ENCODE data around the gene CSF3R.
"Not testable (repeated sequence)": the region's sequence is repeated elsewhere in the genome, so short reads cannot be mapped to it uniquely, and the experiment has no call there.

The CSF3R gene

DNA sequence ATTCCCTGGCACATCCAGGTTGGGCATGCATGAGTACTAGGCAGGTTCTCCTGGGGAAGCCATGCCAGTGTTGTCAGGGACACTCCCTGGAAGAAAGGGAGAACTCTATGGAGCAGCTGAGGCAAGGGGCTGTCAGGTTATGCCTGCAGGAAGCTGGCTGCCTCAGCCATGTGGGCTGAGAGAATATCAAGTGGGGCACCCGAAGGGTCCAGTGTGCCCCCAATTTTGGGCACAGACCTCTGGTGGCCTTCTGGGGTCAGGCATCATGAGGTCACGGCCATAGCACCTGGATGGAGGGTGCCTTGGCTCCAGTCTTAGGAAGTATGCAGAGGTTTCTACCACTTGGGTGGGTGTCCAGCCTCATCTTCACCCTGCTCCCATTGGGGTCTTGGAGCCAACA is 2.6 kb downstream of the CSF3R start:
- DNase-seq (ENCODE audit: low spot score): no peak
- TF ChIP-seq, protein P1, sequence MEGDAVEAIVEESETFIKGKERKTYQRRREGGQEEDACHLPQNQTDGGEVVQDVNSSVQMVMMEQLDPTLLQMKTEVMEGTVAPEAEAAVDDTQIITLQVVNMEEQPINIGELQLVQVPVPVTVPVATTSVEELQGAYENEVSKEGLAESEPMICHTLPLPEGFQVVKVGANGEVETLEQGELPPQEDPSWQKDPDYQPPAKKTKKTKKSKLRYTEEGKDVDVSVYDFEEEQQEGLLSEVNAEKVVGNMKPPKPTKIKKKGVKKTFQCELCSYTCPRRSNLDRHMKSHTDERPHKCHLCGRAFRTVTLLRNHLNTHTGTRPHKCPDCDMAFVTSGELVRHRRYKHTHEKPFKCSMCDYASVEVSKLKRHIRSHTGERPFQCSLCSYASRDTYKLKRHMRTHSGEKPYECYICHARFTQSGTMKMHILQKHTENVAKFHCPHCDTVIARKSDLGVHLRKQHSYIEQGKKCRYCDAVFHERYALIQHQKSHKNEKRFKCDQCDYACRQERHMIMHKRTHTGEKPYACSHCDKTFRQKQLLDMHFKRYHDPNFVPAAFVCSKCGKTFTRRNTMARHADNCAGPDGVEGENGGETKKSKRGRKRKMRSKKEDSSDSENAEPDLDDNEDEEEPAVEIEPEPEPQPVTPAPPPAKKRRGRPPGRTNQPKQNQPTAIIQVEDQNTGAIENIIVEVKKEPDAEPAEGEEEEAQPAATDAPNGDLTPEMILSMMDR (IDR thresholded peaks at IDR 0.05): no peak
- no peak overlapping the region for H3K27ac ChIP-seq
- no peak overlapping the region for H3K4me3 ChIP-seq

DNA sequence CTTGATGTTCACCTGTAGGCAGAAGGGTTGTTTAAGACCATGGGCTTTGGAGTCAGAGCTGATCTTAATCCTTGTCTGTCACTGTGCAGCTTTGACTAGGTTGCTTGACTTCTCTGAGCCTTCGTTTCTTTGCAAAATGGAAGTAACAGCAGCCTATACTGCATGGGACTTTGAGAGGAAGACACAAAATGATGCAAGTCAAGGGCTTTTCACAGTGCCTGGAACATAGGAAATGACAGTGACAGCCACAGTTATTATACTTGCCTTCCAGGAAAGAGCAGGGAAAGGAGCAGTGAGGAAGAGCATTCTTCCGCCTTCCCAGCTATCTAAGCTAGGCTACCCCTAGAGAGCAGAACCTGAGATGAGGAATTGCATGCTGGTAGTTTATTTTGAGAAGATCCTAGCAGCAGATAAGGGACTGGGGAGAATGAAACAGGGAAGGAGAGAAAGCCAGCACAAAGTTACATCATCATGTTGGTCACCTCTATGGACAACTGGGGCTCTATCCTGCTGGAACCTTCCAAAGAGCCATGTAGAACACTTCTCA is 3.1 kb downstream of the CSF3R start:
- Histone ChIP-seq H3K4me3 (no peak overlapping the region), H3K27ac (no peak overlapping the region)
- TF ChIP-seq, protein P1 (IDR thresholded peaks at IDR 0.05): no peak
- no peak for DNase-seq (ENCODE audit: low spot score)

DNA sequence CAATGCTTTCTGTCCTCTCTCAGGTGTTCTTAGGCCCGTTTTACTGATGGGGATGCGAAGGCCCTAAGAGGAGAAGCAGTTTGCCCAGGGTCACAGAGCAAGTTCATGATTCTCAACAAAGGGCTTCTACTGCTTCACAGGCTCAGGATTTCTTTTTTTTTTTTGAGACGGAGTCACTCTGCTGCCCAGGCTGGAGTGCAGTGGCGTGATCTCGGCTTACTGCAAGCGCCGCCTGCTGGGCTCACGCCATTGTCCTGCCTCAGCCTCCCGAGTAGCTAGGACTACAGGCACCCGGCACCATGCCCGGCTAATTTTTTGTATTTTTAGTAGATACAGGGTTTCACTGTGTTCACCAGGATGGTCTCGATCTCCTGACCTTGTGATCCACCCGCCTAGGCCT is 5.1 kb downstream of the CSF3R start:
- DNase-seq (ENCODE audit: low spot score); H3K4me3 ChIP-seq; H3K27ac ChIP-seq: not testable (repeated sequence)

DNA sequence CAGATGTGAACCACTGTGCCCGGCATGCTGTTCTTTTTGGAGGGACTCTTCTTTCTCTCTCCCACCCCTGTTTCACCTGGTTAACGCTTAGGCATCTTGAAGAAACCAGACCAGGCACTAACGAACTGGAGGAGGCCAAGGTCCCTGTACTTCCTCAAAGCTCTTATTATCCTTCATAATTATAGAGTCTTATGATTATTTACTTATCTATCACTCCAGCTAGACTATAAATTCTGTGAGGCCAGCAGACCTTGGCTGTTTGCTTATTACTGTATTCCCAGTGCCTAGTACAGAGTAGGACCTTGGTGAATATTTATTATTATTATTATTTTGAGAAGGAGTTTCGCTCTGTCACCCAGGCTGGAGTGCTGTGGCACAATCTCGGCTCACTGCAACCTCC is 5.8 kb downstream of the CSF3R start:
- no peak for DNase-seq (ENCODE audit: low spot score)
- Histone ChIP-seq H3K4me3 (no peak overlapping the region), H3K27ac (no peak overlapping the region)
- TF ChIP-seq, protein P1 (IDR thresholded peaks at IDR 0.05): no peak

DNA sequence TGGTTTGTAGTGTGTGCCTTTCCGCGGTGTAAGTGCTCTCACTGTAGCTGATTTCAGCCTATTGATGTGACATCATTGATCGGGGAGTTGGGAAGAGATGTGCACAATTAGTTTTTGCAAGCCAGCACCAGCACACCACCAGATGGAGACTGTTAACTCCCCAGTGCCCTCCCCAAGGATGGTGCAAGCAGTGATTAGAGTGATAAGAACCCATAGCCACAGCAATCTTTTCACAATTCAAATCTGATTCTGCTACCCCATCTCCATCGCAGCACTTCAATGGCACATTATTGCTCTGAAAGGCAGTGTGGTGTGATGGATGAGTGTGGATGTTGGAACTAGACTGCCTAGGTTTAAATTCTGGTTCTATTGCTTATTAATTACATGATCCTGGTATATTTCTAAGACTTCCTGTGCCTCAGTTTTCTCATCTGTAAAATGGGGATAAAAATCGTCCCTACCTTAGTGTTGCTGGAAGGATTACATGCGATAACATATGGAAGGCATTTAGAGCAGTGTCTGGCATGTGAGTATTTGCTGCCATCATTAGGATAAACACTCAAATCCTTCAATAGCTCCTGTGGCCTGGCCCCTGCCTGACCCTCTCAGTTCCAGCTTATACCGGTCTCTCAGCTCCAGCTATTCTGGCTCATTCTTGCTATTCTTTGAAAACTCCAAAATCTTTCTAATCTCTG is 6.7 kb downstream of the CSF3R start:
- Histone ChIP-seq H3K27ac (no peak overlapping the region), H3K4me3 (no peak overlapping the region)
- DNase-seq (ENCODE audit: low spot score): no peak
- TF ChIP-seq, protein P1 (IDR thresholded peaks at IDR 0.05): no peak

DNA sequence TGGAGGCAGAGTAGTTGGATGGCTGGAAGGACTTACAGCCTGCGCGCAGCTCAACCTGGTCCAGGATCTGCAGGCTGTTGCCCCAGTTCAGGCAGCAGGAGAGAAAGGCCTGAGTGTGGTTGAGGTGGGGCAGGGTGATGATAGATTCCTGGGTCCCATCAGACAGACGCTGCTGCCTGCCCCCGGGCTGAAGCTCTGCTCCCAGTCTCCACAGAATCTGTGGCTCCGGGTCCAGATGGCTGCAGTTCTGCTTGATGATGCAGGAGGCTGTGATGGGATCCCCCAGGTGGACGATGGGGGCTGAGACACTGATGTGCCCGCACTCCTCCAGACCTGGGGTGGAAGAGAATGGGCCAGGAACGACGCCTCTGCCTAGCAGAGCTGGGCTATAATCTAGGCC is 7.4 kb downstream of the CSF3R start:
- Histone ChIP-seq H3K27ac (no peak overlapping the region), H3K4me3 (no peak overlapping the region)
- TF ChIP-seq, protein P1 (IDR thresholded peaks at IDR 0.05): no peak
- no peak for DNase-seq (ENCODE audit: low spot score)

DNA sequence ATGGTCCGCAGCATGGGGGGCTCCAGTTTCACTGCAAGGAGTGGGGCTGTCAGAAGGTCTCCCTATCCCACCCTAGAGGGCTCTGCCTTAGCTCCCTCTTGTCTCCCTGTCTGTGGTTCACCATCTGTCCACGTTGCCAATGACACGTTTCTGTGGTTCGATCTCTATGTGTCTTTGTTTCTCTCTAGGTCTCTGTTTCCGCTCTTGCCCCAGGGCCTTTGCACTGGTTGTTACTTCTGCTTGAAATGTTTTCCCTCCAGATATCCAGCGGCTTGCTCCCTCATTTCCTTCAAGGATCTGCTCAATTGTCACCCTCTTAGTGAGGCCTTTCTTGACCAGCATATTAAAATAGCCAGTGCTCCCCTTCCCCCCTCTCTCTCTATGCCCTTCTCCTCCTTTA is 10.1 kb downstream of the CSF3R start:
- TF ChIP-seq, protein P1 (IDR thresholded peaks at IDR 0.05): no peak
- no peak for DNase-seq (ENCODE audit: low spot score)
- Histone ChIP-seq H3K4me3 (no peak overlapping the region), H3K27ac (no peak overlapping the region)
